ENCODE data around the gene TMEM184A. TPM values are rescaled to one million over a fixed set of nuclear protein-coding genes. Genes with fewer than 3 reads are reported as not detected.

Gene TMEM184A
- total and polyA plus RNA-seq, 2 donors (not counting 3 experiments of a cell fraction or from before 2014, with no cell fraction given): 0.48 TPM; not detected in 1

- Histone ChIP-seq H3K4me3 (replicated peaks in 1 of 3; ENCODE audit: insufficient read depth in 1 of 3, low read depth in 1 of 3, low read length in 3 of 3) (no peak overlapping the region), H2AFZ (ENCODE audit: low read depth, low read length) (no peak overlapping the region)
- POLR2A ChIA-PET: no interaction called here
These were observed 12.0 kb upstream of the TMEM184A start for GRCh38 chr7:1567896-1568510.

More at GRCh38 chr7:1567896-1568510, 12.0 kb upstream of the TMEM184A start:
- TF ChIP-seq MAX (IDR thresholded peaks at IDR 0.05; ENCODE audit: insufficient read depth, insufficient read length) (no peak), POLR2A (IDR thresholded peaks at IDR 0.05; ENCODE audit: low read depth, low read length) (no peak), POLR2AphosphoS5 (IDR thresholded peaks at IDR 0.05; ENCODE audit: insufficient read depth, low read depth, low read length) (no peak), GATA2 (IDR thresholded peaks at IDR 0.05; ENCODE audit: insufficient read depth, insufficient read length, low read depth, low read length) (no peak), EZH2 (IDR thresholded peaks at IDR 0.05; ENCODE audit: borderline replicate concordance, low read depth, low read length, severe bottlenecking) (no peak), JUN (IDR thresholded peaks at IDR 0.05; ENCODE audit: borderline replicate concordance, insufficient read depth, insufficient read length, low read depth) (no peak), FOS (IDR thresholded peaks at IDR 0.05; ENCODE audit: borderline replicate concordance, insufficient read depth, low read length) (no peak), MYC (IDR thresholded peaks at IDR 0.05; ENCODE audit: low read depth, low read length) (no peak), CTCF (IDR thresholded peaks at IDR 0.05; ENCODE audit: extremely low read depth in 1 of 2, insufficient read depth in 1 of 2, low read depth in 1 of 2, low read length in 2 of 2) (no peak)
- FAIRE-seq (no peak), DNase-seq (ENCODE audit: low read depth, low spot score) (no peak)
- intact Hi-C loops (cut with micrococcal nuclease) (no loop called here), dilution Hi-C loops (cut with MboI; ENCODE audit: extremely low pct_ligation_motif_present, low sequenced_read_pairs) (no loop called here)
- no peaks in the 10 kb centered on the region for H3K9me1 ChIP-seq (replicated peaks; ENCODE audit: control insufficient read depth, extremely low read depth, insufficient read depth, low read length)
- H3K4me1 ChIP-seq (ENCODE audit: control insufficient read depth, extremely low read depth, insufficient read depth, low read length): peaks cover 3% of the 10 kb centered on the region
- no peaks in the 10 kb centered on the region for H3K27me3 ChIP-seq (ENCODE audit: control insufficient read depth in 2 of 2, insufficient read depth in 2 of 2, low read length in 2 of 2)
- BruUV-seq (replicated peaks): no TSS peak
- H4K20me1 ChIP-seq (replicated peaks; ENCODE audit: control insufficient read depth, extremely low read depth, insufficient read depth, low read length): no peaks in the 10 kb centered on the region
- peaks cover 5 to 11% of the 10 kb centered on the region in 2 experiments for H3K36me3 ChIP-seq (ENCODE audit: control insufficient read depth in 2 of 2, extremely low read depth in 1 of 2, insufficient read depth in 2 of 2, low read length in 2 of 2)
- H3K9ac ChIP-seq (replicated peaks; ENCODE audit: extremely low read depth, insufficient read depth, low read length): no peak overlapping the region
- peaks cover 6% of the 10 kb centered on the region for H3K79me2 ChIP-seq (ENCODE audit: control insufficient read depth, insufficient read depth, low read length)
- H3K27ac ChIP-seq (ENCODE audit: insufficient read depth, low read depth, low read length): no peak overlapping the region
- CTCF ChIA-PET: no interaction called here
- H3K9me3 ChIP-seq (replicated peaks; ENCODE audit: control insufficient read depth, insufficient read depth, low read length): no peaks in the 10 kb centered on the region
- no peak overlapping the region for H3K4me2 ChIP-seq (ENCODE audit: insufficient read depth, low read length)

All from endothelial cell of umbilical vein (primary cell).